Measurements from ENCODE around the gene FKBP4.

The FKBP4 gene

DNA sequence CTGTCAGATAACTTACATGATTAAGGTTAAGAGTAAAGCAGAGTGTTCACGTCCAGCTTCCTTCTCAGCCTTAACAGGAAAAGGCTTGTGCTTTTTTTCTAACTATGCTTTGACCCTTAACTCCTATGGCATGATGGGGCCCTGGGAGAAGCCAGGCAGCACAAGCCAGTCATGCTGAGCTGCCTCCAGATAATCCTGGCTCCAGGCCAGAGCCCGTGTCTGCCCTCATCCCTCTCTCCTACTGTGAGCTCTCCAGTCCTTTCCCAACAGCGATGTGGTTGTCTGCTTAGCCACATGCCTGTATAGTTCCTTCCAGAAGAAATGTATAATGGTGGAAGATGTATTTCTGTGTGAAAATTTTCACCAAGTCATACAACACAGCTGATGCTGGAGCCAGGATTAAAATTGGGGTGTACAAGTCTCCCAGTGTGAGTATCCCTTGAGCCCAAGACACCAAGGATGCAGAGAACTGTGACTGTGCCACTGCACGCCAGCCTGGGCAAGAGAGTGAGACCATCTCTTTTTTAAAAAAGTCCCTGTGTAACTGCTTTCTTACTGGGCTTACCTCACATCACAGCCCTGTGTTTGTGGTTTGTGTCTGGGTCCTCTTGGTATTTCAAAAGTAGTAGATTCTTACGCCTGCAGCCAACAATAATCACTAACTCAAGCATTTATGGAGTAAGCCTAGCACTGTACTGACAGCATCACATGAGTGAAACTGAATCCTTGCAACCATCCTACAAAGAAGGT, 9.8 kb downstream of the FKBP4 start:
- Histone ChIP-seq H3K4me3 (ENCODE audit: low read length) (no peak overlapping the region), H3F3A (ENCODE audit: control insufficient read depth, insufficient read depth) (peaks cover 29% of the 10 kb centered on the region), H3K27ac (ENCODE audit: low read depth, low read length) (no peak overlapping the region), H3K36me3 (ENCODE audit: control insufficient read depth, low read length) (peaks cover 76% of the 10 kb centered on the region), H3K4me1 (ENCODE audit: control insufficient read depth, low read length) (no peaks in the 10 kb centered on the region), H3K9me3 (ENCODE audit: control insufficient read depth, insufficient read depth, low read length) (no peaks in the 10 kb centered on the region), H3K9me2 (replicated peaks; ENCODE audit: control insufficient read depth, low read length) (no peaks in the 10 kb centered on the region), H3K4me2 (ENCODE audit: low read length) (no peak overlapping the region), H4K20me1 (ENCODE audit: control insufficient read depth, insufficient read depth, low read depth, low read length) (no peaks in the 10 kb centered on the region), H3K79me2 (ENCODE audit: control insufficient read depth, low read length) (peaks cover 3% of the 10 kb centered on the region), H3K27me3 (ENCODE audit: control insufficient read depth, low read length) (no peaks in the 10 kb centered on the region)
- no peak for TF ChIP-seq EZH2phosphoT487 (IDR thresholded peaks at IDR 0.05; ENCODE audit: borderline replicate concordance, low read length)
- TF ChIP-seq, protein P1, sequence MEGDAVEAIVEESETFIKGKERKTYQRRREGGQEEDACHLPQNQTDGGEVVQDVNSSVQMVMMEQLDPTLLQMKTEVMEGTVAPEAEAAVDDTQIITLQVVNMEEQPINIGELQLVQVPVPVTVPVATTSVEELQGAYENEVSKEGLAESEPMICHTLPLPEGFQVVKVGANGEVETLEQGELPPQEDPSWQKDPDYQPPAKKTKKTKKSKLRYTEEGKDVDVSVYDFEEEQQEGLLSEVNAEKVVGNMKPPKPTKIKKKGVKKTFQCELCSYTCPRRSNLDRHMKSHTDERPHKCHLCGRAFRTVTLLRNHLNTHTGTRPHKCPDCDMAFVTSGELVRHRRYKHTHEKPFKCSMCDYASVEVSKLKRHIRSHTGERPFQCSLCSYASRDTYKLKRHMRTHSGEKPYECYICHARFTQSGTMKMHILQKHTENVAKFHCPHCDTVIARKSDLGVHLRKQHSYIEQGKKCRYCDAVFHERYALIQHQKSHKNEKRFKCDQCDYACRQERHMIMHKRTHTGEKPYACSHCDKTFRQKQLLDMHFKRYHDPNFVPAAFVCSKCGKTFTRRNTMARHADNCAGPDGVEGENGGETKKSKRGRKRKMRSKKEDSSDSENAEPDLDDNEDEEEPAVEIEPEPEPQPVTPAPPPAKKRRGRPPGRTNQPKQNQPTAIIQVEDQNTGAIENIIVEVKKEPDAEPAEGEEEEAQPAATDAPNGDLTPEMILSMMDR (IDR thresholded peaks at IDR 0.05; ENCODE audit: low read depth, low read length, poor library complexity, severe bottlenecking) = no peak

DNA sequence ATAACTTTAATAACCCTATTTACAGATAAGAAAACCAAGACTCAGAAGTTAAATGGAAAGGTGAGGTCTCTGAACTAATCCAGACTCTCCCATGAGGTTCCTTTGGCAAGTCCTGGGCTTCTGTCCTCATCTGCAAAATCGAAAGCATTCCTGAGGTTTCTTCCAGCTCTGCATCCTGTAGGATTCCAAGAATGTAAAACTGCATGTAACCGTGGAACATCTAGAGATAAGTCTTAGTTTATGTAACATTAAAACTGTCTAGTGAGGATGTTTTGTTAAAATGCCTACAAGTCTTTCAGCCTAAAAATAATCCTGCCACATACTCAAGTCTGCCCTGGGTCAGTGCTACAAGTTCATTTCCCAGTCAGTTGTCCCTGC, 10.4 kb downstream of the FKBP4 start:
- Histone ChIP-seq H3K4me3 (ENCODE audit: low read length) (no peak overlapping the region), H3K27me3 (ENCODE audit: control insufficient read depth, low read length) (no peaks in the 10 kb centered on the region), H3K79me2 (ENCODE audit: control insufficient read depth, low read length) (no peaks in the 10 kb centered on the region), H3K9me3 (ENCODE audit: control insufficient read depth, insufficient read depth, low read length) (no peaks in the 10 kb centered on the region), H3F3A (ENCODE audit: control insufficient read depth, insufficient read depth) (peaks cover 29% of the 10 kb centered on the region), H3K36me3 (ENCODE audit: control insufficient read depth, low read length) (peaks cover 70% of the 10 kb centered on the region), H3K4me1 (ENCODE audit: control insufficient read depth, low read length) (no peaks in the 10 kb centered on the region), H3K27ac (ENCODE audit: low read depth, low read length) (no peak overlapping the region), H4K20me1 (ENCODE audit: control insufficient read depth, insufficient read depth, low read depth, low read length) (no peaks in the 10 kb centered on the region), H3K9me2 (replicated peaks; ENCODE audit: control insufficient read depth, low read length) (no peaks in the 10 kb centered on the region), H3K4me2 (ENCODE audit: low read length) (no peak overlapping the region)
- TF ChIP-seq, protein P1 (IDR thresholded peaks at IDR 0.05; ENCODE audit: low read depth, low read length, poor library complexity, severe bottlenecking) = no peak
- TF ChIP-seq EZH2phosphoT487 (IDR thresholded peaks at IDR 0.05; ENCODE audit: borderline replicate concordance, low read length) = no peak

DNA sequence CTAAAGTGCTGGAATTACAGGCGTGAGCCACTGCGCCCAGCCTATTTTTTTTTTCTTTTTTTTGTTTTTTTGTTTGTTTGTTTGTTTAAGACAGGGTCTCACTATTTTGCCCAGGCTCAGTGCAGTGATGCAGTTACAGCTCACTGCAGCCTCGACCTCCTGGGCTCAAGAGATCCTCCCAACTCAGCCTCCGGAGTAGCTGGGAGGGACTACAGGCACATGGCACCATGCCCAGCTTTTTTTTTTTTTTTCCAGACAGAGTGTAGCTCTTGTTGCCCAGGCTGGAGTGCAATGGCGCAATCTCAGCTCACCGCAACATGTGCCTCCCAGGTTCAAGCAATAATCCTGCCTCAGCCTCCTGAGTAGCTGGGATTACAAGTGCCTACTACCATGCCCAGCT, 11.9 kb downstream of the FKBP4 start:
- Histone ChIP-seq H3K27ac (ENCODE audit: low read depth, low read length) (no peak overlapping the region), H3K4me3 (ENCODE audit: low read length) (no peak overlapping the region), H3F3A (ENCODE audit: control insufficient read depth, insufficient read depth) (peaks cover 25% of the 10 kb centered on the region), H3K4me1 (ENCODE audit: control insufficient read depth, low read length) (peaks cover 3% of the 10 kb centered on the region), H3K9me3 (ENCODE audit: control insufficient read depth, insufficient read depth, low read length) (no peaks in the 10 kb centered on the region), H3K79me2 (ENCODE audit: control insufficient read depth, low read length) (peaks cover 3% of the 10 kb centered on the region), H3K27me3 (ENCODE audit: control insufficient read depth, low read length) (no peaks in the 10 kb centered on the region), H3K9me2 (replicated peaks; ENCODE audit: control insufficient read depth, low read length) (no peaks in the 10 kb centered on the region), H3K36me3 (ENCODE audit: control insufficient read depth, low read length) (peaks cover 55% of the 10 kb centered on the region), H4K20me1 (ENCODE audit: control insufficient read depth, insufficient read depth, low read depth, low read length) (no peaks in the 10 kb centered on the region), H3K4me2 (ENCODE audit: low read length) (no peak overlapping the region)
- TF ChIP-seq, protein P1 (IDR thresholded peaks at IDR 0.05; ENCODE audit: low read depth, low read length, poor library complexity, severe bottlenecking) = no peak
- TF ChIP-seq EZH2phosphoT487 (IDR thresholded peaks at IDR 0.05; ENCODE audit: borderline replicate concordance, low read length) = no peak

Measured in DOHH2 (cell line).